Fibroblast of lung (primary cell): Measurements from ENCODE around the gene SLAMF9.

Source experiments
- EZH2 ChIP-seq: IDR thresholded peaks from 2 replicates; pipeline ENCODE4 v1.5.1; 2012; ENCODE audit warnings: low read length, control low read depth, mild to moderate bottlenecking; ENCODE audit errors: missing control alignments
- TF ChIP-seq, protein P1 (sequence below), 2 donors: IDR thresholded peaks in 1 of 2; conservative IDR thresholded peaks in 1 of 2; 1 replicate in 1 of 2; 2 replicates in 1 of 2; pipeline ENCODE4 v1.5.1; 2011 to 2012; ENCODE audit warnings: low read length in 2 of 2, control low read depth in 1 of 2, inconsistent platforms in 1 of 2, low read depth in 1 of 2, mild to moderate bottlenecking in 1 of 2

DNA sequence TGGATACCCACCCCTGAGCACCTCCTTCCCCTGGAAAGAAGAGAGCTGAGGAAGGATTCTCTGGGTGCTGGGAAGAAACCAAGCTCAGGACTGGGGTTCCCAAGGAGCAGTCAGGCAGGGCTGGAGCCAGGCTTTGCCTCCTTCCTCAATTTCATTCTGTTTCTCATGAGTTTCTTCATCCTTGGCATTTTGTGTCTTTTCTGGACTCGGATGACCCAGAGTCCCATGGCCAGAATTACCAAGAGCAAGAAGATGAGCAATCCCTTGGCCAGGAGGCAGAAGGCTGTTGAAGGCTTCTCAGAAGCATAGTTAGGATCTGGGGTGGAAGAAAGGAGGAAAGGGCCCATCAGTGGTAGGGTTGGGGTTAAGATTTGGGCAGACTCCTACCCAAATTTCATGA is 2.5 kb downstream of the SLAMF9 start:
- TF ChIP-seq, protein P1, sequence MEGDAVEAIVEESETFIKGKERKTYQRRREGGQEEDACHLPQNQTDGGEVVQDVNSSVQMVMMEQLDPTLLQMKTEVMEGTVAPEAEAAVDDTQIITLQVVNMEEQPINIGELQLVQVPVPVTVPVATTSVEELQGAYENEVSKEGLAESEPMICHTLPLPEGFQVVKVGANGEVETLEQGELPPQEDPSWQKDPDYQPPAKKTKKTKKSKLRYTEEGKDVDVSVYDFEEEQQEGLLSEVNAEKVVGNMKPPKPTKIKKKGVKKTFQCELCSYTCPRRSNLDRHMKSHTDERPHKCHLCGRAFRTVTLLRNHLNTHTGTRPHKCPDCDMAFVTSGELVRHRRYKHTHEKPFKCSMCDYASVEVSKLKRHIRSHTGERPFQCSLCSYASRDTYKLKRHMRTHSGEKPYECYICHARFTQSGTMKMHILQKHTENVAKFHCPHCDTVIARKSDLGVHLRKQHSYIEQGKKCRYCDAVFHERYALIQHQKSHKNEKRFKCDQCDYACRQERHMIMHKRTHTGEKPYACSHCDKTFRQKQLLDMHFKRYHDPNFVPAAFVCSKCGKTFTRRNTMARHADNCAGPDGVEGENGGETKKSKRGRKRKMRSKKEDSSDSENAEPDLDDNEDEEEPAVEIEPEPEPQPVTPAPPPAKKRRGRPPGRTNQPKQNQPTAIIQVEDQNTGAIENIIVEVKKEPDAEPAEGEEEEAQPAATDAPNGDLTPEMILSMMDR (conservative IDR thresholded peaks at IDR 0.05 in 1 of 2, IDR thresholded peaks at IDR 0.05 in 1 of 2; ENCODE audit: low read depth in 1 of 2, low read length in 2 of 2): no peak
- TF ChIP-seq EZH2: no peak
